ENCODE results near the gene LGR5.

LGR5 gene

DNA sequence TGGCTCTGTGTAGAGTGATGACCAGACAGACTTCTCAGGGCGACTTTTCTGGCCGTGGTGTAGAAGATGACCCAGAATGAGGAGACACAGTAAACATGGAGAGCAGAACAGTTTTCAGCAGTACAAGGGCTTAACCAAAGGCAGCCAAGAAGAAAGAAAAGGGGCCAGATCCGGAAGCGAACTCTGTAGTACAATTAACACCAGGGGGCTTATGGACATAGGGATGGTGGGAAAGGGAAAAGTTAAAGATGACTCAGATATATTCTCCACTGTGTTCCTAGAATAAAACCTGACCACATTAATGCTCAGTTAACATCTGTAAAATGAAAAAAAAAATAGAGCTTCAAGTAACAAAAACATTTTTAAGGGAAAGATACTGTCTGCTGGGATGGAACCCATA lies 60.2 kb downstream of the LGR5 start:
- Histone ChIP-seq H3K4me3 (ENCODE audit: low read depth in 1 of 2, low read length in 2 of 2) (no peak overlapping the region), H3K27ac (ENCODE audit: low read depth, low read length) (no peak overlapping the region), H3K9ac (ENCODE audit: low read depth in 1 of 2, low read length in 2 of 2) (no peak overlapping the region), H3K9me3 (ENCODE audit: control insufficient read depth in 1 of 2, low read length in 2 of 2) (peaks cover 0 to 4% of the 10 kb centered on the region in 2 donors), H3K27me3 (ENCODE audit: control insufficient read depth in 1 of 2, insufficient read depth in 2 of 2, low read length in 2 of 2) (no peaks in the 10 kb centered on the region), H3K36me3 (ENCODE audit: control insufficient read depth in 1 of 2, insufficient read depth in 2 of 2, low read length in 2 of 2) (no peaks in the 10 kb centered on the region), H3K4me1 (ENCODE audit: control insufficient read depth in 1 of 2, insufficient read depth in 2 of 2, low read length in 2 of 2) (no peaks in the 10 kb centered on the region)

DNA sequence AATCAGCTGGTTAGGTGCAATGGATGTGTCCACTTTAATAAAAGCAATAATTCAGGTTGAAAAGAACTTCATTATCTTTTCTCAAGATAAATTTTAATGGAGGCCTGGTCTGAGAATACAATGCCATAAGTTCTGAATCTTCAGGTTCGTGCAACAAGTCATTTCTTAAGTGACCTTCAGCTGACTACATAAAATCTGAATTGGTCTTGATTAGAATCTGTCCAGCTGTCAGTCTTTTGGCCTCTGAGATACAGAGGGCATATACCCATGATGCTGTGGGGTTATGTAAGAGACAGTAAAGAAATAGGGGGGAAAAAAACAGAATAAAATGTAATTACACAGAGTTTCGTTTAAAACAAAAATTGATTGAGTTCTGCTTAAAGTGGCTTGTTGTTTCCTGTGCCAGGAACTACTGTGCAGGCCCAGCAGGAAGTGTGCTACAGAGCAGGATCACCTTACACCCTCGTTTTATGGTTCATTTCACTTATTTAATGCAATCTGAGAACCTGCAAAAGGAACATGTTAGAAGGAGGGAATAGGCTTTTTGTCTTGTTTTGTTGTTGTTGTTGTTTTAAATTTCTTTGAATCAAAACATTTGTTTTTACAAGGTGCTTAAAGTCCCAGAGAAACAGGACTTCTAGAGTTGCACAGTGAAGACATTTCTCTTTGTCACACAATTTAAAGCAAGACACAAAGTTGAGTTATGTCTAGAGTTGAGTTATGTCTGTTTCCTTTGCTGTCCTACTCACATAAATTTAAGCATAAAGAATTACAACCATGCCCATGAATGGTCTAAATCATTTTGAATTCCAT lies 64.2 kb downstream of the LGR5 start:
- H3K36me3 ChIP-seq (ENCODE audit: control insufficient read depth in 1 of 2, insufficient read depth in 2 of 2, low read length in 2 of 2) = no peaks in the 10 kb centered on the region
- H3K9ac ChIP-seq (ENCODE audit: low read depth in 1 of 2, low read length in 2 of 2) = no peak overlapping the region
- no peaks in the 10 kb centered on the region for H3K9me3 ChIP-seq (ENCODE audit: control insufficient read depth in 1 of 2, low read length in 2 of 2)
- H3K4me1 ChIP-seq (ENCODE audit: control insufficient read depth in 1 of 2, insufficient read depth in 2 of 2, low read length in 2 of 2) = no peaks in the 10 kb centered on the region
- no peak overlapping the region for H3K4me3 ChIP-seq (ENCODE audit: low read depth in 1 of 2, low read length in 2 of 2)
- no peak overlapping the region for H3K27ac ChIP-seq (ENCODE audit: low read depth, low read length)
- H3K27me3 ChIP-seq (ENCODE audit: control insufficient read depth in 1 of 2, insufficient read depth in 2 of 2, low read length in 2 of 2) = no peaks in the 10 kb centered on the region

DNA sequence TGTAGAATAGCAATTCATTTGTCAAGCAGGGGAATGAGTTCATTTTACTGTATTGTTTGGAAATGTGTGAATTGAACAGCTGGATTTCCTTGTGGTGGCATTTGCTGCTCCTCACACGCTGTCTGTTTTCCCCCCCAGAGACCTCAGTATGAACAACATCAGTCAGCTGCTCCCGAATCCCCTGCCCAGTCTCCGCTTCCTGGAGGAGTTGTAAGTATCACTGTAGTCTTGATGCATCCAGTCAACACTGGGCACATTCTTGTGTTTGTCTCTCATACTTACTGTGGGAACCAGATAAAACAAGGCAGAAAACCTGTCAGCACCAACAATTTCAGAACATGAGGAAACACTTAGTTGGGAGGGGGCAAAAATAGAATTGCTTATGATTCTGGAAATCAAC lies 64.9 kb downstream of the LGR5 start:
- no peaks in the 10 kb centered on the region for H3K9me3 ChIP-seq (ENCODE audit: control insufficient read depth in 1 of 2, low read length in 2 of 2)
- no peak overlapping the region for H3K4me3 ChIP-seq (ENCODE audit: low read depth in 1 of 2, low read length in 2 of 2)
- no peaks in the 10 kb centered on the region for H3K27me3 ChIP-seq (ENCODE audit: control insufficient read depth in 1 of 2, insufficient read depth in 2 of 2, low read length in 2 of 2)
- no peak overlapping the region for H3K27ac ChIP-seq (ENCODE audit: low read depth, low read length)
- no peaks in the 10 kb centered on the region for H3K36me3 ChIP-seq (ENCODE audit: control insufficient read depth in 1 of 2, insufficient read depth in 2 of 2, low read length in 2 of 2)
- H3K4me1 ChIP-seq (ENCODE audit: control insufficient read depth in 1 of 2, insufficient read depth in 2 of 2, low read length in 2 of 2) = no peaks in the 10 kb centered on the region
- no peak overlapping the region for H3K9ac ChIP-seq (ENCODE audit: low read depth in 1 of 2, low read length in 2 of 2)

DNA sequence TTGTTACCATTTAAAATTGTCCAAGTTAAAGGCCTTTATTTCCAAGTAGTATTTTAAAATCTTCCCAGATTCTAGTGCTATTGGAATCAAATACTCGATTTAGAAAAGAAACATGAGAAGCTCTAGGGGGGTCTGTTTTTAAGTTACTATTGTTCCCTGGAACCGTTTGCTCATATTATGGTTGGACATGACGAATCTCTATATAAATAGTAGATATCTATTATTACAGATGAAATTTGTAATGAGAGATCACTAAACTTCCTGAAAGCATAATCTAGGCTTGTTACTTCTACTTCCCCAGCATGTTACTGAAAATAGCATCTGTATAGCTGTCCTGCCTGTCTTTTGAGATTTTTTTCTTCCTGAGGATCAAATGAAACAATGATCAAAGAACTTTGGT lies 70.1 kb downstream of the LGR5 start:
- no peak overlapping the region for H3K4me3 ChIP-seq (ENCODE audit: low read depth in 1 of 2, low read length in 2 of 2)
- H3K27me3 ChIP-seq (ENCODE audit: control insufficient read depth in 1 of 2, insufficient read depth in 2 of 2, low read length in 2 of 2) = no peaks in the 10 kb centered on the region
- H3K9ac ChIP-seq (ENCODE audit: low read depth in 1 of 2, low read length in 2 of 2) = no peak overlapping the region
- H3K36me3 ChIP-seq (ENCODE audit: control insufficient read depth in 1 of 2, insufficient read depth in 2 of 2, low read length in 2 of 2) = no peaks in the 10 kb centered on the region
- no peak overlapping the region for H3K27ac ChIP-seq (ENCODE audit: low read depth, low read length)
- no peaks in the 10 kb centered on the region for H3K9me3 ChIP-seq (ENCODE audit: control insufficient read depth in 1 of 2, low read length in 2 of 2)
- H3K4me1 ChIP-seq (ENCODE audit: control insufficient read depth in 1 of 2, insufficient read depth in 2 of 2, low read length in 2 of 2) = no peaks in the 10 kb centered on the region

DNA sequence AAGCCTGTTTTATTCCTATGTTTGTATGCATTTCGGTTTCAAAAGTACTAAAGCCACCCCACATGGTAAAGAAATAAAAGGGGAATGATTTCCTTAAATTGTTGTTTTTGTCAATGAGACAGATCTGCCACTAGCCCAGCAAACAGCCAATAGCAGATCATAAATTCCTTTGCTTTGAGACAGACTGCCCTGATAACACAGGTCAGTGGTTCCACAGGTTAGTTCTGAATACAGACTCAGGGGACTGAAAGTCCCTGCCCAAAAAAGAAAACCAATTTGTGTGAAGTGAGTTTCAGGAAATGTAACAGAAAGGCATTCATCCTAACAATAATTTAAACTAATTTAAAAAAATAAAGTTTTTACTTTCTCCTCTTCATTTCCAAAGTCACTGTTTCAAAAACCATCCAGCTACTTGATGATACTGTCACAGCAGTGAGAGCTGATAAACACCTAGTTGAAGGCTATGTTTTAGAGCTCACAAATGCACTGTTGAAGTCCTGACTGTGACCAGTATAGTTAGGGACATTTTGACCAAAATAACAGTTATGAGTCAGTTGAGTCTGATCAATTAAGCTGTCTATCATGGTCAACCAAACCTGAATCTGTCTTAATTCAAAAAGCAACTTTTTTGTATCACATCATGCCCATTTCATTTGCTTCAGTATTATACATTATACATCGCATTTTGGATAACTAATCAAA lies 77.7 kb downstream of the LGR5 start:
- Histone ChIP-seq H3K9ac (ENCODE audit: low read depth in 1 of 2, low read length in 2 of 2) (no peak overlapping the region), H3K4me3 (ENCODE audit: low read depth in 1 of 2, low read length in 2 of 2) (no peak overlapping the region), H3K9me3 (ENCODE audit: control insufficient read depth in 1 of 2, low read length in 2 of 2) (no peaks in the 10 kb centered on the region), H3K36me3 (ENCODE audit: control insufficient read depth in 1 of 2, insufficient read depth in 2 of 2, low read length in 2 of 2) (no peaks in the 10 kb centered on the region), H3K27ac (ENCODE audit: low read depth, low read length) (no peak overlapping the region), H3K27me3 (ENCODE audit: control insufficient read depth in 1 of 2, insufficient read depth in 2 of 2, low read length in 2 of 2) (no peaks in the 10 kb centered on the region), H3K4me1 (ENCODE audit: control insufficient read depth in 1 of 2, insufficient read depth in 2 of 2, low read length in 2 of 2) (no peaks in the 10 kb centered on the region)

DNA sequence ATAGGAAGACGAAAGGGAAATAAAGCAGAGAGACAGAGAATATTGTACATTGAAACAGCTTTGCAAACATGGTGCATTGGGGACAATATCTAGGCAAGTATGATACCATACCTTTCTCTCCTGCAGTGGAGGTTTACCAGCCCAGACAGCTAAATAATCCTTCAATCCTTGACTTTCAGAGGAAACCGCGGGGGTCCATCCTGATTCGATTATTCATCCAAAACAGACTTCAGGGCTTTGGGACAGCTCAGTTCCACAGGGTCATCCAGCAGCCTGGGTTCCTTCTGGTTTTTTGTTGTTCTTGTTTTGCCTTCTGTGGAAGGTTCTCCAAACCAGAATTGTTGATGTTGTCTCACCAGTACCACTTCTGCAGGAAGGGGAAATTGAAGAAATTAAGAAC lies 81.5 kb downstream of the LGR5 start:
- H3K9ac ChIP-seq (ENCODE audit: low read depth in 1 of 2, low read length in 2 of 2) = no peak overlapping the region
- H3K4me1 ChIP-seq (ENCODE audit: control insufficient read depth in 1 of 2, insufficient read depth in 2 of 2, low read length in 2 of 2) = no peaks in the 10 kb centered on the region
- no peaks in the 10 kb centered on the region for H3K27me3 ChIP-seq (ENCODE audit: control insufficient read depth in 1 of 2, insufficient read depth in 2 of 2, low read length in 2 of 2)
- H3K36me3 ChIP-seq (ENCODE audit: control insufficient read depth in 1 of 2, insufficient read depth in 2 of 2, low read length in 2 of 2) = no peaks in the 10 kb centered on the region
- H3K27ac ChIP-seq (ENCODE audit: low read depth, low read length) = no peak overlapping the region
- no peak overlapping the region for H3K4me3 ChIP-seq (ENCODE audit: low read depth in 1 of 2, low read length in 2 of 2)
- no peaks in the 10 kb centered on the region for H3K9me3 ChIP-seq (ENCODE audit: control insufficient read depth in 1 of 2, low read length in 2 of 2)

DNA sequence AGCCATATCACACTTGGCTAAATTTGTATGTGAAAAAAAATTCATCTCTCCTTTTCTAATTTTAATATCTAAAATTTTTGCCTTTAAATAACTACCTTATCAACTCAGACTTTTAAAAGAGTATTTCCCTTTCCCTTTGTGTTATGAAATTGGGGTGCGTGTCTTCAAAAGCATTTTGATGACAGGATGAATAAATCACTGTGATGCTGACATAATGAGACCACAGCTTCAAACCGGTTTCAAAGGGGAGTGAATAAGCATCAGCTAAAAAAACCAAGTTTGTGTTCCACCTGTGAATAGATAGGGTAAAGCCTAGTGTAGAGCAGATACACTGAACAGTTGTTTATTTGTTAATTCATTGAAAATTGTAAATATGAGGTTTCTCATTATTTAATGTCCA lies 85.0 kb downstream of the LGR5 start:
- H3K27me3 ChIP-seq (ENCODE audit: control insufficient read depth in 1 of 2, insufficient read depth in 2 of 2, low read length in 2 of 2) = no peaks in the 10 kb centered on the region
- no peaks in the 10 kb centered on the region for H3K36me3 ChIP-seq (ENCODE audit: control insufficient read depth in 1 of 2, insufficient read depth in 2 of 2, low read length in 2 of 2)
- H3K4me3 ChIP-seq (ENCODE audit: low read depth in 1 of 2, low read length in 2 of 2) = no peak overlapping the region
- no peak overlapping the region for H3K27ac ChIP-seq (ENCODE audit: low read depth, low read length)
- H3K9ac ChIP-seq (ENCODE audit: low read depth in 1 of 2, low read length in 2 of 2) = no peak overlapping the region
- H3K9me3 ChIP-seq (ENCODE audit: control insufficient read depth in 1 of 2, low read length in 2 of 2) = no peaks in the 10 kb centered on the region
- no peaks in the 10 kb centered on the region for H3K4me1 ChIP-seq (ENCODE audit: control insufficient read depth in 1 of 2, insufficient read depth in 2 of 2, low read length in 2 of 2)

DNA sequence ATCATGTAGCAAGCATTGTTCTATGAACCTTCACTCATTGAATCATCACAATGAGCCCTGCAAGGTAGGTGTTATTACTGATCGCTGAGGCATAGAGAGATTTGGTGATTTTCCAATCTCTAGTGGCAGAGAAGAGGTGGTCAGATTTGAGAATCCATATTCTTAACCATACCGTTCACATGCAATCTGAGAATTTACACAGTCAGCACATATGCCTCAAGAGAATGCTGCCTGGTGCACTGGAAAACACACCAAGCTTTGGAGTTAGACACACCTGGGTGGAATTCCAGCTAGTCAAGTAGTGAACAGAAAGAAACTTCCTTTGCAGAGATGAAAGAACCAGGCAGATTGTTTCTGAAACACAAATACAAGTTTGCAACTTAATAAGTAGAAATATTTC lies 94.1 kb downstream of the LGR5 start:
- Histone ChIP-seq H3K9ac (ENCODE audit: low read depth in 1 of 2, low read length in 2 of 2) (no peak overlapping the region), H3K36me3 (ENCODE audit: control insufficient read depth in 1 of 2, insufficient read depth in 2 of 2, low read length in 2 of 2) (no peaks in the 10 kb centered on the region), H3K4me1 (ENCODE audit: control insufficient read depth in 1 of 2, insufficient read depth in 2 of 2, low read length in 2 of 2) (no peaks in the 10 kb centered on the region), H3K9me3 (ENCODE audit: control insufficient read depth in 1 of 2, low read length in 2 of 2) (no peaks in the 10 kb centered on the region), H3K27me3 (ENCODE audit: control insufficient read depth in 1 of 2, insufficient read depth in 2 of 2, low read length in 2 of 2) (no peaks in the 10 kb centered on the region), H3K27ac (ENCODE audit: low read depth, low read length) (no peak overlapping the region), H3K4me3 (ENCODE audit: low read depth in 1 of 2, low read length in 2 of 2) (no peak overlapping the region)

DNA sequence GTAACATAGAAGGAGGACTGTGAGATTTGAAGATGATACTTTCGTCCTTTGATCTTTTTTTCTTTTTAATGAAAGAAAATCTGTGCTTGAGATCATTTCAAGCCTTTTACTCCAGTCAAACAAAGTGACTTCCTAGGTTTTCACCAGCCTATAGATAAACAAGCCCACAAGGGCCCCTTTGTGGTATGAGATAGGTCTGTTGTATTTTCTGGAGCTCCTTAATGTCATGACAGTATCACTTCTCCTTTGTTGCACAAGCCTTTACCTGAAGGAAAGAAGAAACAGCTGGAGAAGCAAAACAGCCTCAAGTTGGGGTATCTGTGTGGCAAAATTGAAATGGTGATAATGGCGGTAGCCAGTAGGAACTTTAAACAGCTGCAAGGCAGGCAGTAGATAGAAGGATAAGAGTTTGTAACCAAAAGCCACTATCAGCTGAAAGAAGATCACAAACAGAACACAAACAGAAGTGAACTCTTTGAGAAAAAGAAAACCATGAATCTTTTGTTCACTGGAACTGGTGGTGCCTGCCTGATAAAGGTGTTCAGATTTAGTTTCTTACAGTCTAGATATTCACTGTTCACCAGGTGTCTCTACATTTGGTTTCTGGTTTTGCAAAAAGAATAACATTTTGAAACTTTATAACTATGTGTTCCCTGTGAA lies 96.8 kb downstream of the LGR5 start:
- no peaks in the 10 kb centered on the region for H3K27me3 ChIP-seq (ENCODE audit: control insufficient read depth in 1 of 2, insufficient read depth in 2 of 2, low read length in 2 of 2)
- no peak overlapping the region for H3K27ac ChIP-seq (ENCODE audit: low read depth, low read length)
- H3K4me1 ChIP-seq (ENCODE audit: control insufficient read depth in 1 of 2, insufficient read depth in 2 of 2, low read length in 2 of 2) = no peaks in the 10 kb centered on the region
- H3K9ac ChIP-seq (ENCODE audit: low read depth in 1 of 2, low read length in 2 of 2) = no peak overlapping the region
- no peaks in the 10 kb centered on the region for H3K36me3 ChIP-seq (ENCODE audit: control insufficient read depth in 1 of 2, insufficient read depth in 2 of 2, low read length in 2 of 2)
- H3K9me3 ChIP-seq (ENCODE audit: control insufficient read depth in 1 of 2, low read length in 2 of 2) = no peaks in the 10 kb centered on the region
- H3K4me3 ChIP-seq (ENCODE audit: low read depth in 1 of 2, low read length in 2 of 2) = no peak overlapping the region

DNA sequence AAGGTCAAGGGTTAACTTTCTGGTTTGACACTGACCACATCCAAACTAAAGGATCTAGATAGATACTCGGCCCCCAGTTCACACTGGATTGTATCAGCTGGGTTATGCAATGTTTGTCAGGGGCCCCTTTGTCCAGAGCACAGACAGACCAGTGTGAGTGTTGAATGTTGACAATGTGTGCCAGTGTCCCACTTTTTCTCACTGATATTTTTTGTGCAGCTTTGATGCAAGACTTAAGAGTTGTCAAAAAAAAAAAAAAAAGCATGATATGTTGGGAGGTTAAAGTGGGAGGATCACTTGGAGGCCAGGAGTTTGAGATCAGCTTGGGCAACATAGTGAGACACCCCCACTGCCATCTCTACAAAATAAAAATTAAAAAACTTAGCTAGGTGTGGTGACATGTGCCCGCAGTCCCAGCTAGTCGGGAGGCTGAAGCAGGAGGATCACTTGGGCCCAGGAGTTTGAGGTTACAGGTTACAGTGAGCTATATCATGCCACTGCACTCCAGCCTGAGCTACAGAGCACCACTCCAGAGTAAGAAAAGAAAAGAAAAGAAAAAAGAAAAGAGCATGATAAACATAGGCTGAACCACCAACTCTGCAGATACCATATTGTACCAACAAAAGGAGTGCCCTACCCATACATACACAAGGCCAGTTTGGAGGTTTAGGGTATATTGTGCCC lies 97.5 kb downstream of the LGR5 start:
- no peaks in the 10 kb centered on the region for H3K36me3 ChIP-seq (ENCODE audit: control insufficient read depth in 1 of 2, insufficient read depth in 2 of 2, low read length in 2 of 2)
- H3K27me3 ChIP-seq (ENCODE audit: control insufficient read depth in 1 of 2, insufficient read depth in 2 of 2, low read length in 2 of 2) = no peaks in the 10 kb centered on the region
- no peak overlapping the region for H3K9ac ChIP-seq (ENCODE audit: low read depth in 1 of 2, low read length in 2 of 2)

More for the DNA sequence above, 97.5 kb downstream of the LGR5 start:
- Histone ChIP-seq H3K9me3 (ENCODE audit: control insufficient read depth in 1 of 2, low read length in 2 of 2) (no peaks in the 10 kb centered on the region), H3K27ac (ENCODE audit: low read depth, low read length) (no peak overlapping the region), H3K4me3 (ENCODE audit: low read depth in 1 of 2, low read length in 2 of 2) (no peak overlapping the region), H3K4me1 (ENCODE audit: control insufficient read depth in 1 of 2, insufficient read depth in 2 of 2, low read length in 2 of 2) (no peaks in the 10 kb centered on the region)

All from duodenal mucosa (tissue), 2 donors.